Thyroid gland (tissue), 4 donors: Measurements from ENCODE around the gene ACBD6.

Experiments
- POLR2A ChIP-seq, 2 donors: fragments of 450-650 bp; IDR thresholded peaks; one replicate each; pipeline ENCODE4 v1.6.1; 2017; ENCODE audit warnings: antibody characterized with exemption in 2 of 2, mild to moderate bottlenecking in 2 of 2, moderate library complexity in 1 of 2
- TF ChIP-seq, protein P1 (sequence below), 6 experiments: fragments of 200-600 bp in 3 of 6; fragments of 450-650 bp in 3 of 6; sonication (generic) in 3 of 6; IDR thresholded peaks; one replicate each; pipeline ENCODE4 v1.5.1; 2016 to 2019; ENCODE audit warnings: antibody characterized with exemption in 6 of 6, mild to moderate bottlenecking in 2 of 6, inconsistent platforms in 1 of 6, moderate library complexity in 1 of 6

DNA sequence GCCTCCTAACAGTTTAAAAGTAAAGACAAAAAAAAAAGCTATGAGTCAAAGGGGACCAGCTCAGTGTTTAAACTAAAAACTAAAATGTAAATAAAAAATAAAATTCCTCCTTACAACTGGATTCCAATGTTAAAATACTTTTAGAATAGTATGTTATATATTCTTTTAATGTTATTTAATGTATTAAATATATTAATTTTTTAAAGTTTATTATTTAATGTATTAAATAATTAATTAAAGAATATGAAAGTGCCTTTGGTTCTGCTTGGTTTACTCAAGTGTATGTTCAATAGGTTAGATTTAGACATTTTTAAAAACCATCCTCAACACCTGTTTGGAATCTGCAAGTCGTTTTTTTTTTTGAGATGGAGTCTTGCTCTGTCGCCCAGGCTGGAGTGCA is 13.1 kb downstream of the ACBD6 start:
- no peak for TF ChIP-seq POLR2A (IDR thresholded peaks at IDR 0.05)
- TF ChIP-seq, protein P1, sequence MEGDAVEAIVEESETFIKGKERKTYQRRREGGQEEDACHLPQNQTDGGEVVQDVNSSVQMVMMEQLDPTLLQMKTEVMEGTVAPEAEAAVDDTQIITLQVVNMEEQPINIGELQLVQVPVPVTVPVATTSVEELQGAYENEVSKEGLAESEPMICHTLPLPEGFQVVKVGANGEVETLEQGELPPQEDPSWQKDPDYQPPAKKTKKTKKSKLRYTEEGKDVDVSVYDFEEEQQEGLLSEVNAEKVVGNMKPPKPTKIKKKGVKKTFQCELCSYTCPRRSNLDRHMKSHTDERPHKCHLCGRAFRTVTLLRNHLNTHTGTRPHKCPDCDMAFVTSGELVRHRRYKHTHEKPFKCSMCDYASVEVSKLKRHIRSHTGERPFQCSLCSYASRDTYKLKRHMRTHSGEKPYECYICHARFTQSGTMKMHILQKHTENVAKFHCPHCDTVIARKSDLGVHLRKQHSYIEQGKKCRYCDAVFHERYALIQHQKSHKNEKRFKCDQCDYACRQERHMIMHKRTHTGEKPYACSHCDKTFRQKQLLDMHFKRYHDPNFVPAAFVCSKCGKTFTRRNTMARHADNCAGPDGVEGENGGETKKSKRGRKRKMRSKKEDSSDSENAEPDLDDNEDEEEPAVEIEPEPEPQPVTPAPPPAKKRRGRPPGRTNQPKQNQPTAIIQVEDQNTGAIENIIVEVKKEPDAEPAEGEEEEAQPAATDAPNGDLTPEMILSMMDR (IDR thresholded peaks at IDR 0.05) = no peak
